ENCODE results near the gene SDK2. TPM values are rescaled to one million over a fixed set of nuclear protein-coding genes. Genes with fewer than 3 reads are reported as not detected.

Gene SDK2
- total RNA-seq, 1 donor from 2014 or later: 3.9 TPM

- intact Hi-C loops (cut with micrococcal nuclease): no loop called here
Observed at GRCh38 chr17:73566905-73567782, 77.1 kb downstream of the SDK2 start.

GRCh38 chr17:73564843-73565242, 79.4 kb downstream of the SDK2 start:
- intact Hi-C loops (cut with micrococcal nuclease): no loop called here

- intact Hi-C loops (cut with micrococcal nuclease): no loop called here
Observed at GRCh38 chr17:73562896-73563295, 81.3 kb downstream of the SDK2 start.

GRCh38 chr17:73561111-73561510, 83.1 kb downstream of the SDK2 start:
- intact Hi-C loops (cut with micrococcal nuclease): no loop called here

GRCh38 chr17:73560661-73561060, 83.6 kb downstream of the SDK2 start:
- intact Hi-C loops (cut with micrococcal nuclease): no loop called here

- intact Hi-C loops (cut with micrococcal nuclease): no loop called here
Observed at GRCh38 chr17:73559532-73559931, 84.7 kb downstream of the SDK2 start.

- intact Hi-C loops (cut with micrococcal nuclease): no loop called here
Observed at GRCh38 chr17:73555199-73555960, 88.9 kb downstream of the SDK2 start.

- intact Hi-C loops (cut with micrococcal nuclease): no loop called here
Observed at GRCh38 chr17:73554498-73554897, 89.7 kb downstream of the SDK2 start.

GRCh38 chr17:73553311-73553710, 90.9 kb downstream of the SDK2 start:
- intact Hi-C loops (cut with micrococcal nuclease): no loop called here

GRCh38 chr17:73552300-73553048, 91.8 kb downstream of the SDK2 start:
- intact Hi-C loops (cut with micrococcal nuclease): no loop called here

GRCh38 chr17:73551759-73552158, 92.5 kb downstream of the SDK2 start:
- intact Hi-C loops (cut with micrococcal nuclease): no loop called here

- intact Hi-C loops (cut with micrococcal nuclease): no loop called here
Observed at GRCh38 chr17:73551144-73551543, 93.1 kb downstream of the SDK2 start.

- intact Hi-C loops (cut with micrococcal nuclease): no loop called here
Observed at GRCh38 chr17:73550556-73550955, 93.7 kb downstream of the SDK2 start.

- intact Hi-C loops (cut with micrococcal nuclease): no loop called here
Observed at GRCh38 chr17:73549841-73550430, 94.3 kb downstream of the SDK2 start.

GRCh38 chr17:73548620-73549311, 95.5 kb downstream of the SDK2 start:
- intact Hi-C loops (cut with micrococcal nuclease): no loop called here

- intact Hi-C loops (cut with micrococcal nuclease): no loop called here
Observed at GRCh38 chr17:73547790-73548189, 96.5 kb downstream of the SDK2 start.

- intact Hi-C loops (cut with micrococcal nuclease): no loop called here
Observed at GRCh38 chr17:73546770-73547536, 97.3 kb downstream of the SDK2 start.

GRCh38 chr17:73546114-73546513, 98.1 kb downstream of the SDK2 start:
- intact Hi-C loops (cut with micrococcal nuclease): no loop called here

GRCh38 chr17:73545109-73546032, 98.9 kb downstream of the SDK2 start:
- intact Hi-C loops (cut with micrococcal nuclease): no loop called here
